GM23338 (cell line): Measurements from ENCODE around the gene CCL18. TPM values are rescaled to one million over a fixed set of nuclear protein-coding genes. Genes with fewer than 3 reads are reported as not detected.

Experiments used
- ATAC-seq: fragments of 200-7000 bp; cut with Tn5 transposase; 3 replicates; pipeline ENCODE4 v1.9.1; 2020
- DNase-seq: peaks from one replicate; pipeline ENCODE4 v3.0.0-alpha.2; 2015; ENCODE audit warnings: low spot score
- H2AFZ ChIP-seq: fragments of 200-600 bp; sonication (generic); 2 replicates; pipeline ENCODE4 v1.8.0; 2016; ENCODE audit warnings: antibody characterized with exemption, mild to moderate bottlenecking, moderate library complexity
- H3F3A ChIP-seq: fragments of 200-600 bp; sonication (generic); replicated peaks from 2 replicates; pipeline ENCODE4 v1.8.0; 2017; ENCODE audit warnings: antibody characterized with exemption, mixed run types, low read depth
- H3K27ac ChIP-seq: fragments of 200-600 bp; sonication (generic); 2 replicates; pipeline ENCODE4 v1.6.1; 2016; ENCODE audit warnings: low read depth
- H3K27me3 ChIP-seq: fragments of 200-600 bp; sonication (generic); 2 replicates; pipeline ENCODE4 v1.8.0; 2016; ENCODE audit warnings: mild to moderate bottlenecking, mixed run types, moderate library complexity; ENCODE audit not compliant: insufficient read depth
- H3K36me3 ChIP-seq: fragments of 200-600 bp; sonication (generic); 2 replicates; pipeline ENCODE4 v1.8.0; 2016; ENCODE audit warnings: mild to moderate bottlenecking; ENCODE audit not compliant: insufficient read depth
- H3K4me1 ChIP-seq: fragments of 200-600 bp; sonication (generic); 2 replicates; pipeline ENCODE4 v1.8.0; 2016; ENCODE audit warnings: mild to moderate bottlenecking, moderate library complexity; ENCODE audit not compliant: insufficient read depth
- H3K4me2 ChIP-seq: fragments of 200-600 bp; sonication (generic); 2 replicates; pipeline ENCODE4 v1.7.1; 2017; ENCODE audit warnings: mixed run types
- H3K4me3 ChIP-seq: fragments of 200-600 bp; sonication (generic); 2 replicates; pipeline ENCODE4 v1.6.1; 2016; ENCODE audit warnings: mixed run types
- H3K79me2 ChIP-seq: fragments of 200-600 bp; sonication (generic); replicated peaks from 2 replicates; pipeline ENCODE4 v1.8.0; 2017; ENCODE audit warnings: mild to moderate bottlenecking; ENCODE audit not compliant: insufficient read depth
- H3K9me2 ChIP-seq: fragments of 200-600 bp; sonication (generic); 2 replicates; pipeline ENCODE4 v1.8.0; 2017; ENCODE audit not compliant: insufficient read depth
- H4K20me1 ChIP-seq: fragments of 200-600 bp; sonication (generic); replicated peaks from 2 replicates; pipeline ENCODE4 v1.8.0; 2017; ENCODE audit warnings: mild to moderate bottlenecking; ENCODE audit not compliant: insufficient read depth
- H3K27ac Mint-ChIP-seq: 2 replicates; pipeline ENCODE4 v1.8.0; 2020; ENCODE audit warnings: inconsistent platforms, mild to moderate bottlenecking, moderate library complexity, mixed read lengths
- H3K27me3 Mint-ChIP-seq: 3 replicates; pipeline ENCODE4 v1.8.0; 2022; ENCODE audit warnings: low read depth, mild to moderate bottlenecking, moderate library complexity, mixed read lengths, inconsistent platforms; ENCODE audit not compliant: insufficient read depth, poor library complexity
- H3K36me3 Mint-ChIP-seq: 3 replicates; pipeline ENCODE4 v1.8.0; 2021; ENCODE audit warnings: low read depth, mild to moderate bottlenecking, inconsistent platforms, moderate library complexity, mixed read lengths
- H3K4me1 Mint-ChIP-seq: 3 replicates; pipeline ENCODE4 v1.8.0; 2020; ENCODE audit warnings: mild to moderate bottlenecking, inconsistent platforms, mixed read lengths
- H3K4me3 Mint-ChIP-seq: 3 replicates; pipeline ENCODE4 v1.8.0; 2021; ENCODE audit warnings: moderate library complexity, mild to moderate bottlenecking, inconsistent platforms, mixed read lengths
- H3K9me3 Mint-ChIP-seq: 3 replicates; pipeline ENCODE4 v1.8.0; 2020; ENCODE audit warnings: moderate library complexity, mild to moderate bottlenecking, inconsistent platforms, mixed read lengths
- CREB1 ChIP-seq: fragments of 250-450 bp; sonication (Bioruptor Pico); IDR thresholded peaks from 2 replicates; pipeline ENCODE4 v1.5.0; 2020; ENCODE audit warnings: low read depth, mild to moderate bottlenecking, moderate library complexity
- CTCF ChIP-seq, 2 experiments: fragments of 200-600 bp in 1 of 2; sonication (generic) in 1 of 2; conservative IDR thresholded peaks; 2 replicates each; pipeline versions ENCODE4 v1.5.1 to v1.6.1; 2016 to 2017; ENCODE audit warnings: antibody characterized with exemption in 2 of 2, low read depth in 2 of 2, mild to moderate bottlenecking in 2 of 2, moderate library complexity in 1 of 2
- ETS1 ChIP-seq: IDR thresholded peaks from 2 replicates; pipeline ENCODE4 v1.6.1; 2016; ENCODE audit warnings: antibody characterized with exemption
- EZH2 ChIP-seq: fragments of 200-600 bp; sonication (generic); IDR thresholded peaks from one replicate; pipeline ENCODE4 v1.8.0; 2017; ENCODE audit warnings: antibody characterized with exemption, mild to moderate bottlenecking, low read depth; ENCODE audit not compliant: unreplicated experiment
- EZH2phosphoT487 ChIP-seq: fragments of 200-600 bp; sonication (generic); IDR thresholded peaks from one replicate; pipeline ENCODE4 v1.8.1; 2018; ENCODE audit warnings: antibody characterized with exemption; ENCODE audit not compliant: unreplicated experiment
- JUNB ChIP-seq: IDR thresholded peaks from one replicate; pipeline ENCODE4 v1.6.1; 2016; ENCODE audit warnings: antibody characterized with exemption; ENCODE audit not compliant: unreplicated experiment
- NANOG ChIP-seq: IDR thresholded peaks from 2 replicates; pipeline ENCODE4 v1.6.1; 2016; ENCODE audit warnings: antibody characterized with exemption, borderline replicate concordance
- POLR2AphosphoS5 ChIP-seq: IDR thresholded peaks from 2 replicates; pipeline ENCODE4 v1.6.1; 2016; ENCODE audit warnings: antibody characterized with exemption, low read depth
- REST ChIP-seq: IDR thresholded peaks from one replicate; pipeline ENCODE4 v1.6.1; 2018; ENCODE audit warnings: antibody characterized with exemption; ENCODE audit not compliant: unreplicated experiment
- STAT1 ChIP-seq: IDR thresholded peaks from one replicate; pipeline ENCODE4 v1.6.1; 2016; ENCODE audit warnings: antibody characterized with exemption; ENCODE audit not compliant: unreplicated experiment
- ZNF114 ChIP-seq: fragments of 250-450 bp; sonication (Bioruptor Pico); IDR thresholded peaks from 2 replicates; pipeline ENCODE4 v1.5.0; 2020; ENCODE audit warnings: mild to moderate bottlenecking, moderate library complexity
- ZNF331 ChIP-seq: fragments of 250-450 bp; sonication (Bioruptor Pico); IDR thresholded peaks from 2 replicates; pipeline ENCODE4 v1.5.0; 2020; ENCODE audit warnings: low read depth, mild to moderate bottlenecking, moderate library complexity
- long read RNA-seq: library from polyadenylated mRNA; unstranded; transcript quantifications from one replicate; pipeline ENCODE4 v2.0.0, GENCODE V29; 2020; ENCODE audit not compliant: unreplicated experiment
- polyA plus RNA-seq: library from polyadenylated mRNA; unstranded; fragments of >200 nt; fragmentation: Nextera tagmentation; extraction: Ambion mirVana; gene quantifications from 2 replicates; pipeline ENCODE4 v1.2.1, GENCODE V29; 2016
- total RNA-seq: library from RNA; depleted of rRNA; stranded (reverse); fragments of >200 nt; shearing (Covaris generic); gene quantifications from 2 replicates; pipeline ENCODE4 v1.2.3, GENCODE V29; 2014; rRNA removed

Gene CCL18
- not detected in 2 replicates for total RNA-seq
- not detected in 2 replicates for polyA plus RNA-seq
- long read RNA-seq = 0 reads

GRCh38 chr17:36063786-36064541 is at the start of gene CCL18:
TSS of gene CCL18 (plus strand) at chr17:36064272. CDS start at chr17:36064343, 71 bp downstream.
- Histone ChIP-seq H4K20me1 (no peaks in the 10 kb centered on the region), H3K27ac (no peak within 1 kb of the TSS), H3K79me2 (no peaks in the 10 kb centered on the region), H3K36me3 (no peaks in the 10 kb centered on the region), H3K4me1 (no peaks in the 10 kb centered on the region), H3K9me2 (peaks cover 8% of the 10 kb centered on the region), H3K4me2 (no peak within 1 kb of the TSS), H3K27me3 (no peaks in the 10 kb centered on the region), H3F3A (no peaks in the 10 kb centered on the region), H2AFZ (no peak within 1 kb of the TSS), H3K4me3 (no peak within 1 kb of the TSS)
- no peaks in the 10 kb centered on the region; the same call in 2 of the 3 replicates for H3K36me3 Mint-ChIP-seq
- H3K9me3 Mint-ChIP-seq = no peaks in the 10 kb centered on the region; the same call in 2 of the 3 replicates
- no peaks in the 10 kb centered on the region; the same call in 2 of the 3 replicates for H3K4me1 Mint-ChIP-seq
- H3K27ac Mint-ChIP-seq = no peak within 1 kb of the TSS
- TF ChIP-seq NANOG = no peak
- no peak for TF ChIP-seq ZNF114 (CRISPR knock-in tag)
- TF ChIP-seq CTCF (conservative IDR thresholded peaks at IDR 0.05; ENCODE audit: low read depth in 2 of 2) = no peak
- no peak for TF ChIP-seq JUNB
- TF ChIP-seq ETS1 = no peak
- TF ChIP-seq EZH2 = no peak
- DNase-seq (no peak), ATAC-seq (no peak)
- no peaks in the 10 kb centered on the region for H3K27me3 Mint-ChIP-seq
- H3K4me3 Mint-ChIP-seq = no peak within 1 kb of the TSS

GRCh38 chr17:36014946-36015345 is 49.1 kb upstream of the CCL18 start:
- Histone ChIP-seq H3K27ac (no peak overlapping the region), H3K27me3 (no peaks in the 10 kb centered on the region), H3K4me2 (no peak overlapping the region), H3K9me2 (no peaks in the 10 kb centered on the region), H2AFZ (no peak overlapping the region), H3K4me1 (no peaks in the 10 kb centered on the region), H3F3A (no peaks in the 10 kb centered on the region), H3K79me2 (no peaks in the 10 kb centered on the region), H4K20me1 (no peaks in the 10 kb centered on the region), H3K36me3 (no peaks in the 10 kb centered on the region), H3K4me3 (no peak overlapping the region)
- Mint-ChIP-seq H3K4me1 (no peaks in the 10 kb centered on the region), H3K4me3 (no peak overlapping the region), H3K27ac (no peak overlapping the region), H3K27me3 (peaks cover 9% of the 10 kb centered on the region), H3K9me3 (peaks cover 40% of the 10 kb centered on the region), H3K36me3 (peaks cover 3% of the 10 kb centered on the region; the same call in 2 of the 3 replicates)
- DNase-seq (no peak), ATAC-seq (no peak)
- TF ChIP-seq REST = no peak
- no peak for TF ChIP-seq EZH2
- TF ChIP-seq NANOG = no peak
- no peak for TF ChIP-seq CREB1 (CRISPR knock-in tag)
- no peak for TF ChIP-seq POLR2AphosphoS5
- TF ChIP-seq ZNF331 (CRISPR knock-in tag) = no peak
- no peak for TF ChIP-seq CTCF (conservative IDR thresholded peaks at IDR 0.05; ENCODE audit: low read depth in 2 of 2)
- TF ChIP-seq ETS1 = no peak
- TF ChIP-seq EZH2phosphoT487 = no peak
- no peak for TF ChIP-seq ZNF114 (CRISPR knock-in tag)
- TF ChIP-seq STAT1 = no peak
